Activated CD8-positive, alpha-beta memory T cell treated with anti-CD3 and anti-CD28 coated beads for 4 hours (primary cell): ENCODE measurements around the gene SGCE.
A peak's percentile ranks its signal among the peaks of the same experiment; 100 is the strongest.

ENCODE experiments used
- DNase-seq, 2 donors: peaks; one replicate each; pipeline ENCODE4 v3.0.0-alpha.2; 2020; ENCODE audit warnings: low read depth in 2 of 2

The SGCE gene

DNA sequence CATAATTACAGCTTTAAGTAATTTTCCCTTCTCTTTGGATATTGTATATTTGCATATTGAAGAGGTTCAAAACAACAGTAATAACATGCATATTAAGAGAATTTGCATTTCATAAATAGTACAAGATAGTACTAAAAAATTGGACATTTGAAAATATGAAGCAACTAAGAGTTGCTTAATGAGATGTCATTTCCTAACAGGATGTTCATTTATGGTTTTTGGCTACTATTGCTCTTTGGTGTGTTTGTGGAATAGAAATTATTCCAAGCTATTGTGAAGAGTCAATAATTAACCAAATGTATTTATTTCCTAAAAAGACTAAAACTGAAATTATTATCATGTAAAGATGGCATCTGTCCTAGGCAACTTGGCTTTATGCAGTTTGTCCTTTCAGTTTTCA is 4.1 kb upstream of the SGCE start:
- no peak for DNase-seq

- no peak for DNase-seq
These were observed 2.9 kb upstream of the SGCE start for GRCh38 chr7:94658826-94659225.

GRCh38 chr7:94657771-94658693 is 2.1 kb upstream of the SGCE start:
- peak; percentile 82 to 91 for DNase-seq

- DNase-seq = no peak
These were observed 1.2 kb upstream of the SGCE start for GRCh38 chr7:94656925-94657731.

GRCh38 chr7:94656658-94656924 is 658 bp upstream of the SGCE start:
- no peak for DNase-seq

DNA sequence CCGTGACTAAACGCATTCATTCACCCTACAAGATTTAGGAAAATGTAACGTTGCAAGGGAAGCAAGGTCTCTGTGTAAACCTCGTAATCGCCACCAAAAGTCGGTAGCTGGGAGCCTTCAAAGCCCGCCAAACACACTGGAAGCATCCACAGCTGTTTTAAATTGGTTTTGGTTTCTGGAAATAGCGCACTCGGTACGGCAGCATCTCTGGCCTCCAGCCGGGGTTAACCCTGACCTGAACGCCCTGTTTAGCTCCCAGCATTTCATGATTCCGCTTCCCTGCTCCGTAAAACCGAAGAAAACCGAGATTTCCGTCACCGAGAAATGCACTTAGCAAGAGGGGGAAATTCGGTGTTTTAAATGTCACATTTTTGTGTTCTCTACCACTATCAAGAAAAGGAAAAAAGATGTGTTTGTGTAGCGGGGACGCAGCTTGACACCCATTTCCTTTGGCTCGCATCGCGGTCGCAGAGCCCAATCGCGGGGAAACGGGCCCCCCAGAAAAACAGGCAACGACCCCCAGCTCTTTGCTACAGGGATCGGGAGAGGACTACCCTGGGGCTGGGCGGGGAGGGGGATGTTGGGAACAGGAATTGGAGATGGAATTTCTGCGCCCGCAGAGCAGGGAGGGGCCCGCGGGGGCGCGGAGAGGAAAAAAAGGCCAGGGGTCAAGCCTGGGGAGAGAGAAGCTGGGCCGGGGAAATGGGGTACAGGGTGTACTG is 646 bp downstream of the SGCE start:
- no peak for DNase-seq

DNA sequence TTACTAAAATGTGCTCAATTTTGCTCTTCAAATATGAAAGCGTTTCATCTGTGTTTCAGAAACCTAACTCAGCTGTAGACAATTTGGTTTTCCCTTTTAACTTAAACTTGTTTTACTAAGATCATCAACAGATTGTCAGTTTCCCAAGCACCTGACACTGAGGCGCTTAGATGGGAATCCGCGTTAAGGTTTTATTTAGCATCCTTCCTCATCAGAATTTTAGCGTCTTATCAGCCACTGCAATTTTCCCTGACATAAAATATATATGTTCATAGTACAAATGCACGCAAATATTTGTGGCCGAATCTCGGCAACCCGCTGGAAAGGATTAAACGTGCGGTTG is 1.2 kb downstream of the SGCE start:
- DNase-seq = no peak

DNA sequence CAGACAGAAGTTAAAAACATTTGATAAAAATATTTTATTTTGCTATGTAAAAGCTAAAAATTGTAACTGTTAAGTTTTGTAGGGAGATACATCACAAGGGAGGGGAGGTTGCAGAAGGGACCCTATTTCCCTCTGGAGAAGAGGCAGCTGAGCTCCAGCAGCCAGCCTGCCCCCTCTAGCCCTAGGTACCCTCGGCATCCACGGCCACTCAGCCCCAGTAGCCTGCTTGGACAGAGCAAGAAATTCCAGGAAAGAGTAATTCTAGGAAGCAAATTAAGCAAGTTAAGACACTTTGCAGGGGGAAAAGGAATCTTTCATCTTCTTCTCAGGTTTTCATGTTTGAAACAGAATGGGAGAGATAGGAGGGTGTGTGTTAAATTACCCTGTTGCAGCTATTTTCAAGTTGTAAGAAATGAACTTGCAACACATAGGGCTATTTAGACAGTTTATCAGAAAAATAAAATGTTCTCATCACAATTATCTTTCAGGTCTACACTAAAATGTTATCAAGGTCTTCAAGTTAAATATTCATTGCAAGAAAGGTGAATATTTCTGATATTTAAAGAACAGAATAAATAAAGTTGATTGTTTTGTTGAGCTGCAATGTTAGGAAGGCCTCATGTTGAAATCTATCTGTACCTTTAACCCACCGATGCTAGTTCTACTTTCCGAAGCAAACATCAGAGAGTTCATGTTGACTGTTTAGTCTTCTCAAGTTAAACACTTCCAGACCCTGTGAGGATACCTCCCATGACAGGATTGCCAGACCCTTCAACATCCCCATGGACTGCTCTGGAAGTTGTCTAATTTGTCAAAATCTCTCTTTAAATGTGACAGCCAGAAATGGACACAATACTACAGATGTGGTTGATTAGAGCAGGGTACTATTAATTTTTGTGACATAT is 5.5 kb downstream of the SGCE start:
- DNase-seq = no peak

GRCh38 chr7:94649450-94649849 is 6.5 kb downstream of the SGCE start:
- DNase-seq = no peak

DNA sequence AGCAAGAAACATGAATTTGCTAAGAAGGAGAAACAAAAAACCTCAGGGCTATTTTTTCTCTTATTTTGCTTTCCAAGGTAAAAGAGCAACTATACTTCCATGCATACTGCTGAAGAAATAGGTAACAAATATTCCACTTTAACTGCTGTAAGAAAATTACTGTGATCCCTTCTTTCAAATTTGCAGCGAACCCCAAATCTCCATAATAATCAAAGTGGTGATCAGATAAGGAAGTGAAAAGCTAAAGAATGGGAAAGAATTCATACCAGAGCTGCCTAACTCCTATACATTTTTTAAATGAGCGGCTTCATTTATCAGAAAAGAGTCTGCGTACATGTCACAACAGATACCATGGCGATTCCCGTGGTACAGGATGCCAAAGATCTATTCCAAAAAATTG is 7.2 kb downstream of the SGCE start:
- DNase-seq = no peak

GRCh38 chr7:94647295-94647694 is 8.6 kb downstream of the SGCE start:
- DNase-seq = no peak

GRCh38 chr7:94643771-94644545 is 12.0 kb downstream of the SGCE start:
- DNase-seq = no peak

DNA sequence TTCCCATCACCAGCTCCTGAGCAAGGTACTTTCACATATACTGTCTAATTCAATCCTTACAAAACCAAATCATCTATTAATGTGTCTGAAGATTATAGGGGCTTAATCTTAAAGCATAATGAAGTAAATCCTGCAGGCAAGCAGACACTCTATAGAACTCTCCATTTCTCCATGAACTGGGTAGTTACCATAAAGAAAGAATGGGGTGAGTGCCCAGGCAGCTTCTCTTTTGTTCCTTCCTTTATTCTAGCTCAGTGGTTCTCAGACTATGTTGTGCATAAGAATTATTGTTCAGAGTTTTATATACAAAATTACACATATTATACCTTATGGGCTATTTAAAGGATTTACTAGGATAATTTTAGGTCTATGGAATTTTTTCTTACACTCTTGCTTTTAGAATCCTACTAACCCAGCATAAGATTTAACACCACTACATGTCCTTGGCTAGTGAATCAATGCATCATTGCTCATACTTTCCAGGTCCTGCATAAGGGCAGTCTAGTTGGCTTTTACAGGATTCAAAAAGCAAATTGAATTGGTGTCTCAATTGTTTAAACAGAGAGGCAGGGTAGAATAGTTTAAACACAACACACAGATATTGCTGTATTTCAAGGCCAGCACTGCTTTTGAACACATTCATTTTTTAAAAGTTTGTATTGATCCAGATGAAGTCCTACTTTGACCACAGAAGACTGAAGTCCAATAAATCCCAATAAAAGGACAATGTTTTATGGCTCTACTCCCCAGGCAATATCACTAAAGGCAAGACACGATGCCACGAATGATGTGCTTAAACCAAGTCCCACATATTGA is 12.9 kb downstream of the SGCE start:
- DNase-seq = no peak

GRCh38 chr7:94639384-94639783 is 16.5 kb downstream of the SGCE start:
- DNase-seq = no peak

DNA sequence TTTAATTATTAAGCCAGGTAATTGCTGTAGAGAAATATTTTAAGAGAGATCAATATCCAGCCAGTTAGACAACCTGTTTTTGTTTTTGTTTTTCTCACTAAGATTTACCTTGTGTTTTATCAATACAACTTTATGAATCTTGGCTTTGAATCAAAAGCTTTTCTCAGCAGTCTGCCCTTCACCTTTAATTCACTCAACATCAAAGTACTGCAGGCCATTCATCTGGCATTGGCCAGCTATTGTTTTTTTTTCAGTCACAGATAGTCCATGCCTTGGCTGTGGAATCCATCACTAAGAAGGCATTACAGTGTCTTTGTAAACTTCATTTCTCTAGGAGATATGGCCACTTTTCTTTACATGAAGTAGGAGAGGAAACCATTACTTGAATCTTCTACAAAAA is 20.2 kb downstream of the SGCE start:
- no peak for DNase-seq

DNA sequence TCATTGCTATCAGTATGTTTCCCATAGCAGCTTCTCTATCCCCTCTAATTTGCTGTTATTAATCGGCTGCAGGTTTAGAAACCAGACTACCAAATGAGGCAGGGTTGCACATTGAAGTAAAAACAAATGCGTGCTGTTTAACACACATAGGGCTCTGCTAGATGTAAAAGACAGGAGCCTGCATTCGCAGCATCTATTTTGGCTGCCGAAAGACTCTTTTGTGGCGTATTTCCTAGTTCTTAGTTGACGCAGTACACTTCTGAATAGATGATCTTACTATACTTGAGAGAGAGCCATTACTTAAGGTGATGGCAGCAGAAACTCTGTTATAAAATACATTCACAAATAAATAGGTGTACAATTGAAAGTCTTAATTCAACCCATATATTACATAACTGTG is 21.4 kb downstream of the SGCE start:
- DNase-seq = no peak

GRCh38 chr7:94633687-94634086 is 22.2 kb downstream of the SGCE start:
- no peak for DNase-seq

DNA sequence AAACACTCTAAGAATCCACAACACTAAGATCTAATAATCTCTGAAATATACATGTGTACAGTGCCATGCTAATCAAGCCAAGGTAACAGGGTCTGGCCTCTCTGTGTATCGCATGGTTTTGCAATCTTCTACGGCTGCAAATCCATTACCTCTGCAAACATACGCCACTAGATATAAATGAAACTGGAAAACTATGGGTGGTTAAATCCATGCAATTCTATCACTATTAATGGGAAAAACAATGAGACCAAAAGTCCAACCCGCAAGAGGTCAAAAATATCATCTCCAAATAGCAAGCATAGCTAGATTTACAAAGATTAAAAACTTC is 23.0 kb downstream of the SGCE start:
- no peak for DNase-seq

DNA sequence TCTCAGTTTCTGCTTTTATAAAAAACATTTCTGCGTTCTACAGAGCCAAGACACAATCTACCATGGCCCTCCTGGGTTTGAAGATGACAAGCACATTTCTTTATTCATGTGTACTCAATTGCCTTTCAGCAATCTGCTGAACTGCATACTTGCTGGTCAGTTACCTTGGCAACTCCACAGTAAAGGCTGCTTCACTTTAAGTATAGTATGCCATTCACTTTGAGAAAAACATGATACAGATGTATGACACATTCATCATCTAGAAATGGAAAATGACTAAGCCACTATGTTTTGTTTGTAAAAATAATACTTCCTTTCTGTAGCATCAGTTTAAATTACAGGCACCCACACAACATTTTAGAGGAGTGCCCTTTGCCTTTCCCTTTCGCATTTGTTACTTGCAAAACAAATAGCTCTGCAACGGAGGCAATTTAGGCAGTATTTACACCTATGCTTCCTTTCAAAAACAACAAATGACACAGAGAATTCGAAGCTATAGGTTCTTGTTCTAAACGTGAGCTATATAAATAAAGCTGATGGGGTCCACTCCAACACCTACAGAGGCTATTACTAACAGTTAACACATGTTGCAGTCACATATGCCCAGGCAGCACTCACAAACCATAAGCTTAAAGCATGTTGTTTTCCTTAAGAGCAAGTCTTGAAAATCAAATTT is 23.5 kb downstream of the SGCE start:
- no peak for DNase-seq

GRCh38 chr7:94630855-94631254 is 25.1 kb downstream of the SGCE start:
- DNase-seq = no peak
